DMS153 treated with DMSO at 0.1 percent for 48 hours (cell line): ENCODE data around the gene ABHD8.
A peak's percentile ranks its signal among the peaks of the same experiment; 100 is the strongest.

Source experiments
- DNase-seq: peaks from one replicate; lab custom pipeline; 2025; ENCODE audit not compliant: unreplicated experiment; lab: John Stamatoyannopoulos, UW

The ABHD8 gene

GRCh38 chr19:17334414-17335409 lies 31.5 kb upstream of the ABHD8 start, which contains the start of gene ANO8:
Gene ANO8 (minus strand): TSS chr19:17334855. CDS start chr19:17334670, 185 bp downstream.
- peak; percentile 93 for DNase-seq

- DNase-seq: no peak
Observed at GRCh38 chr19:17333611-17334413, 30.6 kb upstream of the ABHD8 start.

- no peak for DNase-seq
Observed at GRCh38 chr19:17332677-17333581, 29.7 kb upstream of the ABHD8 start.

- no peak for DNase-seq
Observed at GRCh38 chr19:17332360-17332676, 29.1 kb upstream of the ABHD8 start.

GRCh38 chr19:17331045-17331558 lies 27.9 kb upstream of the ABHD8 start:
- no peak for DNase-seq

GRCh38 chr19:17330262-17331044 lies 27.2 kb upstream of the ABHD8 start:
- DNase-seq: no peak

- no peak for DNase-seq
Observed at GRCh38 chr19:17329366-17330261, 26.4 kb upstream of the ABHD8 start.

GRCh38 chr19:17328517-17329365 lies 25.5 kb upstream of the ABHD8 start:
- DNase-seq: no peak

GRCh38 chr19:17327654-17328516 lies 24.7 kb upstream of the ABHD8 start:
- peak; percentile 72 for DNase-seq

- DNase-seq: no peak
Observed at GRCh38 chr19:17327068-17327653, 23.9 kb upstream of the ABHD8 start.

- no peak for DNase-seq
Observed at GRCh38 chr19:17326595-17326966, 23.4 kb upstream of the ABHD8 start.

- DNase-seq: no peak
Observed at GRCh38 chr19:17325881-17326594, 22.8 kb upstream of the ABHD8 start.

- DNase-seq: no peak
Observed at GRCh38 chr19:17325133-17325532, 21.9 kb upstream of the ABHD8 start.

GRCh38 chr19:17324357-17325114 lies 21.3 kb upstream of the ABHD8 start:
- no peak for DNase-seq

- no peak for DNase-seq
Observed at GRCh38 chr19:17323964-17324332, 20.7 kb upstream of the ABHD8 start.
